ENCODE measurements around the gene MROH2A.
A peak's percentile ranks its signal among the peaks of the same experiment; 100 is the strongest.

The MROH2A gene

GRCh38 chr2:233838251-233838650 is 60.1 kb downstream of the MROH2A start:
- no peak for DNase-seq
- no peak overlapping the region for H3K27ac Mint-ChIP-seq
- H3K4me1 Mint-ChIP-seq: no peaks in the 10 kb centered on the region
- no peaks in the 10 kb centered on the region for H3K9me3 Mint-ChIP-seq
- H3K27me3 Mint-ChIP-seq: no peaks in the 10 kb centered on the region
- no peak overlapping the region for H3K4me3 Mint-ChIP-seq
- peaks cover 3 to 4% of the 10 kb centered on the region in 2 donors for H3K36me3 Mint-ChIP-seq
- ATAC-seq (replicated peaks): no peak

DNA sequence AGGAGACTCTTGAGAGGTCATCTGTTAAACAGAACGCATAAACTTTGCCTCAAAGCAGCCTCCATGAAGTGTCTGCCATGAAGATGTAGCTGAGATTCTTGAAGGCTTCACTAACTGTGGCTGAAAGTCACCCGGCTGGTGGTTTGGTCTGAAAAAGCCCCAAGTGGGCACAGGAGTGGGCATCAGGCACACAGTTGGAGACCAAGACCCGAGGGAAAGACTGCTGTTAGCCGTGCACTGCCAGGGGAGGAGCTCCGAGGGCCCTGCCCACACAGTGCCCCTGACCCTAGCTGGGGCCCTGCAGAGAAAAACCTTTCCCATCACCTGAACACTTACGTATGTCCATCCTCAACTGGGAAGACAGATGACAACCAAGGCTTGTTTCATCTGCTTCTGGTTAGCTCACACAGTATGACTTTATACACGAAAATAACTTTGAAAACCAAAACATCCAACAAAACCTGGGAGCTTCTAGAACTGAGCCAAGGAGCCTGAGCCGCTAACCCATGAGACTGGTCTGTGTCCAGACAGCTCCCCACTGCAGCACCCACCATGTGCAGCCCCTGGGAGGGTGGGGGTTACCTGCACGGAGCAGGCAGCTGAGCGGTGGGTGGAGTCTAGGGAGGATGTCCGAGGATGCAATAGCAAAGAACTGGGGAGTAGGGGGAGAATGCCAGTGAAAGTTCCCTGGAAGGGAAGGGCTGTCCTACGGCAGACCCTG is 60.8 kb downstream of the MROH2A start:
- Mint-ChIP-seq H3K27me3 (no peaks in the 10 kb centered on the region), H3K36me3 (peaks cover 3 to 4% of the 10 kb centered on the region in 2 donors), H3K27ac (no peak overlapping the region), H3K4me3 (no peak overlapping the region), H3K9me3 (no peaks in the 10 kb centered on the region), H3K4me1 (peaks cover 0 to 1% of the 10 kb centered on the region in 2 donors)
- DNase-seq: no peak
- ATAC-seq (replicated peaks): no peak

DNA sequence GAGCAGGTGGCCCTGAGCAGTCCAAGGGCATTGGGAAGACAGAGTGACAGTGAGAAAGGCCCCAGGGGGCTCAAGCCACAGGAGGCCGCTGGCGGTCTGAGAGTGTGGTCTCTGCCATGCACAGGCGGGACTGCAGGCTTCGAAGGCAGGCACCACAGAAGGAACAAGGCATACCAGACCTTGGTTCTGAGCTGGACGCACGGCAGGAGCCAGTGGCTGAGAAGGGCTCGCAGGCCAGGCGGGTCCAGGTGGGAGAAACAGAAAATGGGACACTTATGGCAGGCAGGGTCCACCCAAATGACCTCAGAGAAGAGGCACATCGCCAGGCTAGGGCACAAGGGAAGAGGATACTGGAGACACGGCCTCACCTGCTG is 61.3 kb downstream of the MROH2A start:
- ATAC-seq (replicated peaks): no peak
- Mint-ChIP-seq H3K4me1 (peaks cover 0 to 5% of the 10 kb centered on the region in 2 donors), H3K27ac (no peak overlapping the region), H3K27me3 (no peaks in the 10 kb centered on the region), H3K9me3 (no peaks in the 10 kb centered on the region), H3K36me3 (peaks cover 3 to 4% of the 10 kb centered on the region in 2 donors), H3K4me3 (no peak overlapping the region)
- no peak for DNase-seq

- Mint-ChIP-seq H3K27ac (no peak overlapping the region), H3K36me3 (peaks cover 3 to 4% of the 10 kb centered on the region in 2 donors), H3K4me3 (no peak overlapping the region), H3K4me1 (peaks cover 7 to 9% of the 10 kb centered on the region in 2 donors), H3K9me3 (no peaks in the 10 kb centered on the region), H3K27me3 (no peaks in the 10 kb centered on the region)
- ATAC-seq (replicated peaks) (no peak), DNase-seq (no peak)
These were observed 62.4 kb downstream of the MROH2A start for GRCh38 chr2:233840520-233840919.

- ATAC-seq (replicated peaks) (no peak), DNase-seq (no peak)
- H3K4me3 Mint-ChIP-seq: no peak overlapping the region
- H3K27me3 Mint-ChIP-seq: no peaks in the 10 kb centered on the region
- H3K36me3 Mint-ChIP-seq: peaks cover 2 to 3% of the 10 kb centered on the region in 2 donors
- H3K9me3 Mint-ChIP-seq: no peaks in the 10 kb centered on the region
- no peak overlapping the region for H3K27ac Mint-ChIP-seq
- peaks cover 10 to 16% of the 10 kb centered on the region in 2 donors for H3K4me1 Mint-ChIP-seq
These were observed 63.1 kb downstream of the MROH2A start for GRCh38 chr2:233841183-233841582.

DNA sequence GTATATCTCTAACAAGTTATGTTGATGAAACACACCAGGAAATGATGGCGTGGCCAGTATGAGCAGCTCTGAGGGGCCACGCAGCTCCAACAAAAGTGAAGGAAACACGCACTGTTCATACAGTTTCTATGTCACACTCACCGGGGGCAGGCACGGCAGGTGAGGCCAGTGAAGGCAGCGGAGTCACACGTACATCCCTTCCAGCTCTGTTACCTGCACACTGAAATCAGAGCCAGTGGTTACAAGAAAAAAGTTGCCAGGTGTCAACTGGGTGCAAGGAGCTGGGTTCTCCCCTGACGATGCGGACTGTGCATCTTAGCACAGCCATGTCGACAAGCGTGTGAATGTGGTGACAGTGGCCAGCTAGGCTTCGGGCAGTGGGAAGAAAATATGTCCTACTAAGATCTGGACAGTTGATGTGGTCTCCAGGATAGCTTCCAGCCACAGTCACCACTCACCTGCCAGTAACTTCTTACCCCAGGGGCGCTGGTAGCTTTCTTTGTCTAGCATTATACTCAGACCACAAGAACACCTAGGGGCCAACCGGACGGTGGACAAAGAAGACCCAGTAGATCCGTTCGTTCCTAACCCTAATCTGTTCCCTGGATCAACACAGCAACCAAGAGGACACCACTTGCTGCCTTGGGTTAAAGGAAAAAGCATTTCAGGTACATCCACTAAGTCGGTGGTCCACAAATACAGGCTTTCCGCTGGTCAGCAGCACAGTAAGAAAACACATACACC is 66.1 kb downstream of the MROH2A start:
- Mint-ChIP-seq H3K36me3 (peaks cover 2 to 3% of the 10 kb centered on the region in 2 donors), H3K4me1 (peaks cover 12 to 22% of the 10 kb centered on the region in 2 donors), H3K9me3 (no peaks in the 10 kb centered on the region), H3K4me3 (no peak overlapping the region), H3K27me3 (no peaks in the 10 kb centered on the region), H3K27ac (no peak overlapping the region)
- no peak for ATAC-seq (replicated peaks)
- no peak for DNase-seq

GRCh38 chr2:233844836-233845235 is 66.7 kb downstream of the MROH2A start:
- no peak overlapping the region for H3K27ac Mint-ChIP-seq
- peaks cover 12 to 22% of the 10 kb centered on the region in 2 donors for H3K4me1 Mint-ChIP-seq
- H3K9me3 Mint-ChIP-seq: no peaks in the 10 kb centered on the region
- H3K4me3 Mint-ChIP-seq: peak overlapping the region in 1 of 2 donors; percentile 44
- ATAC-seq (replicated peaks): no peak
- peaks cover 2 to 3% of the 10 kb centered on the region in 2 donors for H3K36me3 Mint-ChIP-seq
- H3K27me3 Mint-ChIP-seq: no peaks in the 10 kb centered on the region
- no peak for DNase-seq

DNA sequence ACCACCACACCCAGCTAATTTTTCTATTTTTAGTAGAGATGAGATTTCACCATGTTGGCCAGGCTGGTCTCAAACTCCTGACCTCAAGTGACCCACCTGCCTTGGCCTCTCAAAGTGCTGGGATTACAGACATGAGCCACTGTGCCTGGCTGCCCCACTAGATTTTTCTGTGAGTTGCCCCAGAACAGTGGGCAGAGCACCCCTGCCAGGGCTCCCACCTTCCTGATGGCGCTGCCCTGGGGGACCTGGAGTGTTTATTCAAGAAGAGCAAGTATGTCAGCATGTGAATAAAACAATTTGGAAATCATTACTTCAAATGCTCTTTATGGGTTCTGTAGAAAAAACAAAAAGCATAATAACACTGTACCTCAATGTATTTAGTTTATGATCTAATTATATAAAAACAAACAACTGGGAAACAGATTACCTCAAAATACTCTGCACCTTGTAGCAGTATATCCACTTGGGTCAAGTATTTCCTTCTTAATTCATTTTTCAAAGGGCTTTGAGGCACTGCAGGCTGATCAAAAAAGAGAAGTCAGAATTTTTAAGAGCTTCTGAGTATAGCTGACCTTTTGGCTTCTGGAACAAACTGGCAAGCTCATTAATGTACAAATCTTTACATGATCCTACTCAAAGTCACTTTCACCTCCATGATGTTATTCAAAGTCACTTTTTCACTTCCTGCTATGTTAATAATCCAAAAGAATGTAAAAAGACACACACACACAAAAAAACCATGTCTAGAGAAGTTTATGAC is 67.4 kb downstream of the MROH2A start:
- Mint-ChIP-seq H3K36me3 (peaks cover 2 to 3% of the 10 kb centered on the region in 2 donors), H3K9me3 (no peaks in the 10 kb centered on the region), H3K27me3 (no peaks in the 10 kb centered on the region), H3K4me1 (peaks cover 12 to 22% of the 10 kb centered on the region in 2 donors), H3K27ac (peak overlapping the region; percentile 78), H3K4me3 (peak overlapping the region; percentile 36 to 52)
- ATAC-seq (replicated peaks) (peak; percentile 87 to 92), DNase-seq (no peak)

DNA sequence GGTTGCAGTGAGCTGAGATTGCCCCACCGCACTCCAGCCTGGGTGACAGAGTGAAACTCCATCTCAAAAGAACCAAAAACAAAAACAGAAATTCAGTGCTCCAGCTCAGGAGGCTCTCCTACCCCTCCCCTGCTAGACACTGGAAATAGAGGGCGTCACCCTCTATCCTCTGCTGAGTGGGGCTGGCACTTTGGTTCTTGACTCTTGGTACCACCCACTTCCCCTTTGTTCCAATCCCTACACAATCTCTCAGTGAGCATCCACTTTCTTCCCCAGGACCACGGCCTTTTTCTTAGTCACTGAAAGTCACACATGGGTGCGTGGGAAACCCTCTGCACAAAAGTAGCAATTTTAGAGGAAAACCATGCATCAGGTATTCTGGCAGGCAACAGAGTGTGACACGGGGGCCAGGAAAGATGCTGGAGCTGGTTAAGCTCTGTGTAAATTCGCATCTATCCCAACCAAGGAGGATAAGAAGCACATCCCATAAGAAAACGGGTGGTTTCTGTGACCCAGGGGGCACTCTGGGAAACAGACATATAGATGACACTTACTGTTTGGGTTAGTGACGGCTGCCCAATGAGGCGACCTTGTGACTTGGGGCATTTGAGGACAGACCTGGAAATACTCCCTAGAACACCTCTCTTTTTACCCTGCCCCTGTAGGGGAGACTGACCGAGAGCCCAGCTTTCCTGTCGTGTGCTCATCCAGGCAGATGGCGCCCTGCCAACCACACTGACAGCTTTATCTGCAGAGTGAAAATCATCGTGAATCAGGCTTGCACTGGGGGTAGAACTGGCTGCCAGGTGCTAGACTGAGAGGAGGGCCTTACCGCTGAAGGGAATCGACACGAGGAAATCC is 68.5 kb downstream of the MROH2A start:
- ATAC-seq (replicated peaks) (peak; percentile 51 to 62), DNase-seq (no peak)
- Mint-ChIP-seq H3K27me3 (no peaks in the 10 kb centered on the region), H3K36me3 (peaks cover 2 to 3% of the 10 kb centered on the region in 2 donors), H3K4me3 (no peak overlapping the region), H3K27ac (peak overlapping the region; percentile 47), H3K4me1 (peaks cover 12 to 22% of the 10 kb centered on the region in 2 donors), H3K9me3 (no peaks in the 10 kb centered on the region)

DNA sequence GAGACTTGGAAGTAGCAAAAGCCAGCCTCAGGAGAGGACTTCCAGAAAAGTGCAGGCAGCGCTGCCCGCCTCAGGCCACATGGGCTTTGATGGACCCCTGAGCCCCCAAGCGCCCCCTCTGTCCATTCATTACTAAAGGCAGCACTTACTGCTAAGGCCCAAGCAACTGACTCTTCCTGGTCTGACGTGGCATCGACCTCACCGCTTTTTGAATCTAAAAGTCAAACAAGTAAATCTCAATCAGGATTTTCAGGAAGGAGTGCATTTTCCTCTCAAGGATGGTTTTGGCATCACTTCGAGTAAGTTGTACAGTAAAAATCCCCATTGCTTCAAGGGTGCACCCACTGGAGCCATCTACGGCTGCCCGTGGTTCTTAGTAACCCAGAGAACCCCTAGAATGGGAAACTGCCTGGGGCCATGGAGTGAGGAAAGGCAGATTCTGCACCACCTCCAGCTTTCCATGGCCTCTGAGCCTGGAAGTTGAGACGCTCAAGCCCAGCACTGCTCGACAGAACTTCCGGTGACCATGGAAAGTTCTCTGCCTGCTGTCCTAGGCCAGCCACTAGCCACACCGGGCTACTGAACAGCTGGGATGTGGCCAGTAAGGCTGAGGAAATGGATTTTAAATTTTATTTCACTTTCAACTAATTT is 69.2 kb downstream of the MROH2A start:
- ATAC-seq (replicated peaks): no peak
- H3K27me3 Mint-ChIP-seq: no peaks in the 10 kb centered on the region
- no peak overlapping the region for H3K27ac Mint-ChIP-seq
- no peaks in the 10 kb centered on the region for H3K9me3 Mint-ChIP-seq
- H3K4me1 Mint-ChIP-seq: peaks cover 12 to 22% of the 10 kb centered on the region in 2 donors
- H3K36me3 Mint-ChIP-seq: peaks cover 2 to 3% of the 10 kb centered on the region in 2 donors
- DNase-seq: no peak
- H3K4me3 Mint-ChIP-seq: no peak overlapping the region

DNA sequence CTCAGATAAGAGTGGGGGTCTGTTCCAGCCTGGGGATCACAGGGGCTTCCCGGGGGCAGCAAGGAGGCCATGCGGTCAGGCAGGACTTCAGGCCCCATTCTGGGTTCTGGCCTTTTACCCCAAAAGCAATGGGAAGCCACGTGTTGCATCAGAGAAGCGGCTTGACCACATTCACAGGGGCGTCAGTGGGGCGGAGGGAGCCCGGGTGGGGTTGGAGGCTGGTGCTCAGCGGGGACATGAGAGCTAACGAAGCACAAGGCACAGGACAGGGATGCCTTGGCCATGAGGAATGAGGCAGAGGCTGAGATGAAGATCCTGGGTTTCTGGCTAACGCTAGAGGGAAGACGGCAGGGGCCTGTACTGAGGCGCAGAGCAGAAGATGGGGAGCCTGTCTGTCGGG is 70.1 kb downstream of the MROH2A start:
- Mint-ChIP-seq H3K36me3 (peaks cover 2 to 3% of the 10 kb centered on the region in 2 donors), H3K27me3 (no peaks in the 10 kb centered on the region), H3K27ac (peak overlapping the region; percentile 37), H3K9me3 (no peaks in the 10 kb centered on the region), H3K4me1 (peaks cover 12 to 22% of the 10 kb centered on the region in 2 donors), H3K4me3 (no peak overlapping the region)
- DNase-seq: no peak
- no peak for ATAC-seq (replicated peaks)

- H3K9me3 Mint-ChIP-seq: no peaks in the 10 kb centered on the region
- H3K36me3 Mint-ChIP-seq: peaks cover 5 to 6% of the 10 kb centered on the region in 2 donors
- peaks cover 10 to 28% of the 10 kb centered on the region in 2 donors for H3K4me1 Mint-ChIP-seq
- no peak for DNase-seq
- H3K27me3 Mint-ChIP-seq: peaks cover 4 to 6% of the 10 kb centered on the region in 2 donors
- no peak for ATAC-seq (replicated peaks)
- H3K27ac Mint-ChIP-seq: no peak overlapping the region
- H3K4me3 Mint-ChIP-seq: no peak overlapping the region
These were observed 71.6 kb downstream of the MROH2A start for GRCh38 chr2:233849607-233850271.

GRCh38 chr2:233850745-233851144 is 72.6 kb downstream of the MROH2A start:
- Mint-ChIP-seq H3K4me1 (peaks cover 9 to 26% of the 10 kb centered on the region in 2 donors), H3K27me3 (peaks cover 4 to 6% of the 10 kb centered on the region in 2 donors), H3K4me3 (no peak overlapping the region), H3K9me3 (no peaks in the 10 kb centered on the region), H3K36me3 (peaks cover 5 to 6% of the 10 kb centered on the region in 2 donors), H3K27ac (no peak overlapping the region)
- no peak for ATAC-seq (replicated peaks)
- DNase-seq: no peak
